SK-N-MC (cell line): ENCODE data around the gene RFC1.

Experiments used
- DNase-seq: peaks from one replicate; pipeline ENCODE4 v3.0.0-alpha.2; 2011; ENCODE audit warnings: low read depth, low spot score
- H3K27ac ChIP-seq: fragments of 200-600 bp; sonication (generic); 2 replicates; pipeline ENCODE4 v1.5.1; 2016; ENCODE audit warnings: mixed run types
- H3K36me3 ChIP-seq: fragments of 200-600 bp; sonication (generic); 2 replicates; pipeline ENCODE4 v1.6.1; 2017; ENCODE audit warnings: antibody characterized with exemption, low read length, mixed read lengths; ENCODE audit not compliant: insufficient read depth
- H3K4me3 ChIP-seq: fragments of 200-600 bp; sonication (generic); 2 replicates; pipeline ENCODE4 v1.5.1; 2016
- H3K9ac ChIP-seq: fragments of 200-600 bp; sonication (generic); 2 replicates; pipeline ENCODE4 v1.8.0; 2017; ENCODE audit warnings: mixed run types, mixed read lengths; ENCODE audit not compliant: insufficient read length
- H3K9me3 ChIP-seq: fragments of 200-600 bp; sonication (generic); 2 replicates; pipeline ENCODE4 v1.6.1; 2017; ENCODE audit warnings: low read depth, mild to moderate bottlenecking, antibody characterized with exemption, low read length, moderate library complexity, mixed read lengths
- EZH2 ChIP-seq: fragments of 200-600 bp; sonication (generic); IDR thresholded peaks from one replicate; pipeline ENCODE4 v1.6.1; 2017; ENCODE audit warnings: antibody characterized with exemption
- FOXP2 ChIP-seq: optimal IDR thresholded peaks from 2 replicates; pipeline ENCODE3; 2011; ENCODE audit warnings: mild to moderate bottlenecking, moderate library complexity; ENCODE audit not compliant: insufficient read depth; ENCODE audit errors: extremely low read length, control extremely low read depth
- POLR2AphosphoS5 ChIP-seq: IDR thresholded peaks from 2 replicates; pipeline ENCODE4 v1.6.1; 2012; ENCODE audit warnings: mild to moderate bottlenecking, low read depth, low read length, borderline replicate concordance

RFC1 gene

GRCh38 chr4:39341075-39341725, 25.0 kb downstream of the RFC1 start:
- Histone ChIP-seq H3K36me3 (peaks cover 60% of the 10 kb centered on the region), H3K27ac (no peak overlapping the region; the same call in 1 of the 2 replicates), H3K4me3 (no peak overlapping the region), H3K9me3 (no peaks in the 10 kb centered on the region), H3K9ac (no peak overlapping the region)
- no peak for DNase-seq
- TF ChIP-seq FOXP2, result no peak
- no peak for TF ChIP-seq POLR2AphosphoS5
- TF ChIP-seq EZH2, result no peak

DNA sequence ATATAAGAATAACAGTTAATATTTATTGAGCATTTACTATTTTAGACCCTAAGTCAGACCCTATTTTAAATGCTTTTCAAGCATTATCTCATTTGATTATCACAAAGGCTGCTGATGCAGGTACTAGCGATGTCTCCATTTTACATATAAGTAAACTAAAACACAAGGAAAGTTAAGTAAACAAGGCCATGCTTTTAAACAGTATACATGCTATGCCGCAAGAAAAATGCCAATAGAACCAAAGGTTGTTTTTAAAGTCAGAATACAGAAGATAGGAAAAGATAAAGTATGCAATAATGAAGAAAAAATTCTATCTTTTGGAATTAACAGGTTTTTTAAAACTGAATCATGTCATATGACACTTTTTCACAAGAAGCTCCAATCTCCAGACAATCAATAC, 26.2 kb downstream of the RFC1 start:
- Histone ChIP-seq H3K36me3 (peaks cover 50% of the 10 kb centered on the region), H3K9me3 (no peaks in the 10 kb centered on the region), H3K4me3 (no peak overlapping the region), H3K27ac (no peak overlapping the region), H3K9ac (no peak overlapping the region)
- no peak for DNase-seq
- TF ChIP-seq EZH2 (no peak), FOXP2 (no peak), POLR2AphosphoS5 (no peak)

GRCh38 chr4:39337841-39338240, 28.3 kb downstream of the RFC1 start:
- H3K4me3 ChIP-seq, result no peak overlapping the region
- H3K36me3 ChIP-seq, result peaks cover 46% of the 10 kb centered on the region
- TF ChIP-seq POLR2AphosphoS5, result no peak
- H3K9me3 ChIP-seq, result no peaks in the 10 kb centered on the region
- H3K9ac ChIP-seq, result no peak overlapping the region
- DNase-seq, result no peak
- no peak overlapping the region for H3K27ac ChIP-seq

GRCh38 chr4:39335566-39335965, 30.6 kb downstream of the RFC1 start:
- DNase-seq, result no peak
- Histone ChIP-seq H3K9me3 (no peaks in the 10 kb centered on the region), H3K9ac (no peak overlapping the region), H3K27ac (no peak overlapping the region), H3K36me3 (peaks cover 23% of the 10 kb centered on the region), H3K4me3 (no peak overlapping the region)
- TF ChIP-seq EZH2 (no peak), FOXP2 (no peak), POLR2AphosphoS5 (no peak)

DNA sequence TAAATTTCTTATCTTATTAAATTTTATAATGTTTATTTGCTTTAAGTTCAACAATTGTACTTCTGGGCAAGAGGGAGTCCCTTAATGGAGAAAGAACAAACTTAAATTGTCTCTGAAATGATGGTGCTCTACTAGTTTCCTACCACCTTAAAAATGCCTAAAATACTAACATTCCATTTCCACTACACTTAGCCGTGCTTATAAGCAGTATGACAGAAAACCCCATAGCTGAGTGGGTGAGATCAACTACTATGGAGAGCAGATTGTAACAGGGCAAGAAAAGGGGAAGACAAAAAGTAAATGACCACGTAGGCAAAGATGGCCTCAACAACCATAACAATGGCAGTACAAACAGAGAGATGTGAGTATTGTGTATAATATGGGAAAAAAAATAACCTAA, 35.0 kb downstream of the RFC1 start:
- TF ChIP-seq POLR2AphosphoS5 (no peak), FOXP2 (no peak), EZH2 (no peak)
- H3K4me3 ChIP-seq, result no peak overlapping the region
- no peak overlapping the region for H3K27ac ChIP-seq
- DNase-seq, result no peak
- no peaks in the 10 kb centered on the region for H3K9me3 ChIP-seq
- peaks cover 26% of the 10 kb centered on the region for H3K36me3 ChIP-seq
- no peak overlapping the region for H3K9ac ChIP-seq

GRCh38 chr4:39330353-39330752, 35.8 kb downstream of the RFC1 start:
- H3K9me3 ChIP-seq, result no peaks in the 10 kb centered on the region
- no peak overlapping the region for H3K9ac ChIP-seq
- H3K4me3 ChIP-seq, result no peak overlapping the region
- no peak overlapping the region for H3K27ac ChIP-seq
- DNase-seq, result no peak
- TF ChIP-seq FOXP2 (no peak), POLR2AphosphoS5 (no peak), EZH2 (no peak)
- H3K36me3 ChIP-seq, result peaks cover 34% of the 10 kb centered on the region

- Histone ChIP-seq H3K36me3 (peaks cover 61% of the 10 kb centered on the region), H3K9ac (no peak overlapping the region), H3K4me3 (no peak overlapping the region), H3K9me3 (no peaks in the 10 kb centered on the region), H3K27ac (no peak overlapping the region)
- TF ChIP-seq FOXP2, result no peak
- no peak for DNase-seq
Observed at GRCh38 chr4:39326468-39326977, 39.6 kb downstream of the RFC1 start.

DNA sequence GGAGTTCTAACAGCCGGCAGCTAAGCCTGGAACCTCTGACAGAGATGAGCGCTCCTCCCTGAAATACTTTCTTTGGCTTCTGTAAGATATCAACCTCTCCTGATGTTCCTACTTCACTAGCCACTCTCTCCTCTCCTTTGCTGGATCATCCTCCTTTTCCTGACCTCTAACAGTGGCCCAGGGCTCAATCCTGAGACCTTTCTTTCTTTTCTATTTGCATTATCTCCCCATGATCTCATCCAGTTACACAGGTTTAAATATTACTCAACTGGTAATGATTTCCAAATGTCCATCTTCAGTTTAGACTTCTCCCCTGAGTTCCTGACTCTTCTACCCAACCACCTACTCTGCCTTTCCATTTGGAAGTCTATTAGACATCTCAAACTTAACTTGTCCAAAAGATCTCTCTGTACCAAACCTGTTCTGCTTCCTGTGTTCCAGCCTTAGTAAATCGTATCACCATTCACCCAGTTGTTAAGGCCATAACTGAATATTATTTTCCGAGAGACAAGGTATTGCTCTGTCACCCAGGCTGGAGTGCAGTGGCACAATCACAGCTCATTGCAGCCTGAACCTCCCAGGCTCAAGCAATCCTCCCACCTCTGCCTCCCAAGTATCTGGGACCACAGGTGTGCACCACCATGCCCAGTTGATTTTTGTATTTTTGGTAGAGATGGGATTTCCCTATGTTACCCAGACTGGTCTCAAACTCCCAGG, 41.1 kb downstream of the RFC1 start:
- Histone ChIP-seq H3K27ac (no peak overlapping the region), H3K9me3 (no peaks in the 10 kb centered on the region), H3K4me3 (no peak overlapping the region), H3K36me3 (peaks cover 76% of the 10 kb centered on the region), H3K9ac (no peak overlapping the region)
- no peak for TF ChIP-seq POLR2AphosphoS5
- TF ChIP-seq FOXP2, result no peak
- TF ChIP-seq EZH2, result no peak
- no peak for DNase-seq
